ENCODE data around the gene CELF5. TPM values are rescaled to one million over a fixed set of nuclear protein-coding genes. Genes with fewer than 3 reads are reported as not detected.

The CELF5 gene
- total RNA-seq, 1 donor from 2014 or later: not detected

DNA sequence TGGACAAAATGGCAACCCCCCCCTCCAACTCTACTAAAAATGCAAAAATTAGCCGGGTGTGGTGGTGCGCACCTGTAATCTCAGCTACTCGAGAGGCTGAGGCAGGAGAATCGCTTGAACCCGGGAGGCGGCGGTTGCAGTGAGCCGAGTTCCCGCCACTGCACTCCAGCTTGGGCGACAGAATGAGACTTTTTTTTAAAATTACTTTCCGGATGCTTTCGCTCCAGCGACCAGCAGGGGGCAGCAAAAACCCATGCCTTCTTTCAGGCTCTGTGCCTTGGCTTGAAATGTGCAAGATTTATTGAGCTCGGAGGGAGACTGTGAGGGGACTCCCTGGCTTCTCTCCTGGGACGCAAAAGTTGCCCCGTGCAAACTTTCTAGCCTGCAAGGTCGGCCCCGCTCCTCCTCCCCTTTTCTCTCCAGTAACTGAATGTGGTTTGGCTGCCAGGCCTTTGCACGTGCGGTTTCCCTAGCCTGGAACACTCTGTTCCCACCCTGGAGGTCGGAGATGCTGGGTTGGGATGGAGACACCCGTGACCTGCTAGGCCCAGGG lies 80.5 kb downstream of the CELF5 start:
- intact Hi-C loops (cut with DNase I): no loop called here
- peak; percentile 61 to 76 for ATAC-seq
- Histone ChIP-seq H3K9me3 (peaks cover 5% of the 10 kb centered on the region), H3K4me1 (peaks cover 6% of the 10 kb centered on the region), H3K27ac (no peak overlapping the region), H3K27me3 (ENCODE audit: low read depth) (peaks cover 25% of the 10 kb centered on the region), H3K36me3 (no peaks in the 10 kb centered on the region), H3K4me3 (no peak overlapping the region)
- TF ChIP-seq CTCF (IDR thresholded peaks at IDR 0.05): peak; percentile 87
- peak; percentile 74 for DNase-seq

DNA sequence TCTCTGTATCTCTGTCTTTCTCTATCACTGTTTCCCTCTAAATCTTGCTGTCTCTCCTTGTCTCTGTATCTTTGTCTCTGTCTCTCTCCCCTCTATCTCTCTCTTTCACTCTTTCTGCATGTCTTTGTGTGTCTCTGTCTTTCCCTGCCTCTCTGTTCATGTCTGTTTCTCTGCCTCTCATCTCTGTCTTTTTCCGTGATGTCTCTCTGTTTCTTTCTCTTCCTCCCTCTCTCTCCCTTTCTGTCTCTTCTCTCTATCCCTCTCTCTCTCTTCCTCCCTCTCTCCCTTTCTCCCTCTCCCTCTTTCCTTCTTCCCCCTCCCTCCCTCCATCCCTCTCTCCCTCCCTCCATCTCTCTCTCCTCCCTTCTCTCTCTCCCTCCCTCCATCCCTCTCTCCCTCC lies 85.3 kb downstream of the CELF5 start:
- TF ChIP-seq CTCF (IDR thresholded peaks at IDR 0.05): no peak
- H3K27ac ChIP-seq: no peak overlapping the region
- H3K9me3 ChIP-seq: no peaks in the 10 kb centered on the region
- ATAC-seq: no peak
- H3K4me3 ChIP-seq: no peak overlapping the region
- peaks cover 5% of the 10 kb centered on the region for H3K4me1 ChIP-seq
- H3K36me3 ChIP-seq: no peaks in the 10 kb centered on the region
- intact Hi-C loops (cut with DNase I): no loop called here
- DNase-seq: no peak
- H3K27me3 ChIP-seq (ENCODE audit: low read depth): peaks cover 38% of the 10 kb centered on the region

DNA sequence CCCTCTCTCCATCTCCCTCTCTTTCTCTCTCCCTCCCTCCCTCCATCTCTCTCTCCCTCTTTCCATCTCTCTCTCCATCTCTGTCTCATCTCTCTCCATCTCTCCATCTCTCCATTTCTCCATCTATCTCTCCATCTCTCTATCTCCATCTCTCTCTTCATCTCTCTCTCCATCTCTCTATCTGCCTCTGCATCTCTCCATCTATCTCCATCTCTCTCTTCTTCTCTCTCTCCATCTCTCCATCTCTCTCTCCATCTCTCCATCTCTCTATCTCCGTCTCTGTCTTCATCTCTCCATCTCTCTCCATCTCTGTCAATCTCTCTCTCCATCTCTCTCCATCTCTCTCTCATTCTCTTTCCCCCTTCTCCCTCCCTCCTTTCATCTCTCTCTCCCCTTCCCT lies 85.8 kb downstream of the CELF5 start:
- intact Hi-C loops (cut with DNase I): no loop called here
- H3K27me3 ChIP-seq (ENCODE audit: low read depth): peaks cover 35% of the 10 kb centered on the region
- no peak for TF ChIP-seq CTCF (IDR thresholded peaks at IDR 0.05)
- ATAC-seq (no peak), DNase-seq (no peak)
- H3K36me3 ChIP-seq: no peaks in the 10 kb centered on the region
- H3K4me3 ChIP-seq: no peak overlapping the region
- H3K27ac ChIP-seq: no peak overlapping the region
- no peaks in the 10 kb centered on the region for H3K9me3 ChIP-seq
- no peaks in the 10 kb centered on the region for H3K4me1 ChIP-seq

DNA sequence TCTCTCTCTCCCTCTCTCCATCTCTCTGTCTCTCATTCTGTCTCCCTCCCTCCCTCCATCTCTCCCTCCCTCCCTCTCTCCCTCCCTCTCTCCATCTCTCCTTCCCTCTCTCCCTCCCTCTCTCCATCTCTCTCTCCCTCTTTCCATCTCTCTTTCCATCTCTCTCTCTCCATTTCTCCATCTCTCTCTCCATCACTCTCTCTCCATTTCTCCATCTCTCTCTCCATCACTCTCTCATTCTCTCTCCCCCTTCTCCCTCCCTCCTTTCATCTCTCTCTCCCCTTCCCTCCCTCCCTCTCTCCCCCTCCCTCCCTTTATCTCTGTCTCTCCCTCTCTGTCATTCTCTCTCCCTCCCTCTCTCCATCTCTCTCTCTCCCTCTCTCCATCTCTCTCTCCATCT lies 86.2 kb downstream of the CELF5 start:
- intact Hi-C loops (cut with DNase I): no loop called here
- Histone ChIP-seq H3K9me3 (no peaks in the 10 kb centered on the region), H3K4me1 (no peaks in the 10 kb centered on the region), H3K27me3 (ENCODE audit: low read depth) (peaks cover 35% of the 10 kb centered on the region), H3K4me3 (no peak overlapping the region), H3K27ac (no peak overlapping the region), H3K36me3 (no peaks in the 10 kb centered on the region)
- no peak for ATAC-seq
- no peak for DNase-seq
- TF ChIP-seq CTCF (IDR thresholded peaks at IDR 0.05): no peak

DNA sequence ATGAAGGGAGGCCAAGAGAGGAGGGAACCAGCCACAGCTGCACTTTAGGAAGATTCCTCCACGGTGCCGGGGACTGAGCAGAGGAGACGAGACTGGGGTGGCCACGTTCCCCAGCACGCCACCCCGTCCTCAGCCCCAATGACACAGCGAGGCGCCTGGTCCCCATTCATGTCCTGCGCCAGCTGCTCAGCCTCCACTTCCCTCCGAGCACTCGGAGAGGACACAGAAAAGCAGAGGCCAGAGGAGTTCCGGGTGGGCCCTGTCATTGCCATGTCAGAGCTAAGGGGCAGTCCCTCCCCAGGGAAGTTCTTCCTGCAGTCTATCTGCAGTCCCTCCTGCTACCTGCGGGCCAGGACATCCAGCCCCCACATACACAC lies 88.7 kb downstream of the CELF5 start:
- H3K36me3 ChIP-seq: no peaks in the 10 kb centered on the region
- DNase-seq (no peak), ATAC-seq (no peak)
- intact Hi-C loops (cut with DNase I): no loop called here
- no peak overlapping the region for H3K4me3 ChIP-seq
- TF ChIP-seq CTCF (IDR thresholded peaks at IDR 0.05): no peak
- H3K9me3 ChIP-seq: no peaks in the 10 kb centered on the region
- no peak overlapping the region for H3K27ac ChIP-seq
- H3K27me3 ChIP-seq (ENCODE audit: low read depth): peaks cover 47% of the 10 kb centered on the region
- no peaks in the 10 kb centered on the region for H3K4me1 ChIP-seq
